Measurements from ENCODE around the gene HCRTR1.

HCRTR1 gene

GRCh38 chr1:31650161-31651088 is 32.9 kb downstream of the HCRTR1 start:
- no peak for DNase-seq

GRCh38 chr1:31651089-31651420 is 33.6 kb downstream of the HCRTR1 start:
- no peak for DNase-seq

- DNase-seq, result no peak
Measured at GRCh38 chr1:31651766-31652165, 34.3 kb downstream of the HCRTR1 start.

- DNase-seq, result no peak
Measured at GRCh38 chr1:31652891-31653499, 35.5 kb downstream of the HCRTR1 start.

DNA sequence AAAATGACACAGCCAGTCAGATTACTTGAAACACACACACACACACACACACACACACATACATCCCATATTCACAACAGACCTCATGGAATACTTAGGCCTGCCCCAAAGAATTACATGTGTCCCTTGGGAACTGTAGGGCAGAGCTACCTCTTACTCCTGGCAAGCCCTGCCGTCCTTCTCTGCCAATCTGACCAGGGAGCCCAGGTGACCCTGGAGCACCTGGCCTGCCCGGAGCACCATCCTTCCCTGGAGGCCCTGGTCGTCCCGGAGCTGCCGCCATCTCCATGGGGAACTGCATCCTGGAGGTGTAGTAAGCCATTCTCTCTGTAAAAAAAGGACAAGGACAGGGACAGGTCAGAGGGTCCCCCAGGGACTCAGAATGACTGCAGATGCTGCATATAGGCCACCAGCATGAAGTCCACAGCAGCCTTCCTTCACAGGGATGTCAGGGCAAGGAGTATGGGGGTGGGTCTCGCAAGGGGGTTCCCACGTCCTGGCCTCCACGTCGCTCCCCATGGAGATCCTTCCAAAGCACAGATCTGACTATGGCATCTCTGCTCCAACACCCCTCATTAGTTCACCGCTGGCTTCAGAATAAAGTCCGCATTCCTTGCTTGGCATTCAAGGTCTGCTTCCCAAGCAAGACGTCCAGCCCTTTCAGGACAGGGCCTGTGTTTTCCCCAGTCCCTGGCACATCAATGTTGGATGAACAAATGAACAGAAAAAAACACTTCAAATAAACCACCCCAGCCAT is 36.4 kb downstream of the HCRTR1 start:
- no peak for DNase-seq

GRCh38 chr1:31654474-31654776 is 36.9 kb downstream of the HCRTR1 start:
- DNase-seq, result no peak

- DNase-seq, result no peak
Measured at GRCh38 chr1:31655104-31655503, 37.6 kb downstream of the HCRTR1 start.

GRCh38 chr1:31655756-31656155 is 38.3 kb downstream of the HCRTR1 start:
- DNase-seq, result no peak

DNA sequence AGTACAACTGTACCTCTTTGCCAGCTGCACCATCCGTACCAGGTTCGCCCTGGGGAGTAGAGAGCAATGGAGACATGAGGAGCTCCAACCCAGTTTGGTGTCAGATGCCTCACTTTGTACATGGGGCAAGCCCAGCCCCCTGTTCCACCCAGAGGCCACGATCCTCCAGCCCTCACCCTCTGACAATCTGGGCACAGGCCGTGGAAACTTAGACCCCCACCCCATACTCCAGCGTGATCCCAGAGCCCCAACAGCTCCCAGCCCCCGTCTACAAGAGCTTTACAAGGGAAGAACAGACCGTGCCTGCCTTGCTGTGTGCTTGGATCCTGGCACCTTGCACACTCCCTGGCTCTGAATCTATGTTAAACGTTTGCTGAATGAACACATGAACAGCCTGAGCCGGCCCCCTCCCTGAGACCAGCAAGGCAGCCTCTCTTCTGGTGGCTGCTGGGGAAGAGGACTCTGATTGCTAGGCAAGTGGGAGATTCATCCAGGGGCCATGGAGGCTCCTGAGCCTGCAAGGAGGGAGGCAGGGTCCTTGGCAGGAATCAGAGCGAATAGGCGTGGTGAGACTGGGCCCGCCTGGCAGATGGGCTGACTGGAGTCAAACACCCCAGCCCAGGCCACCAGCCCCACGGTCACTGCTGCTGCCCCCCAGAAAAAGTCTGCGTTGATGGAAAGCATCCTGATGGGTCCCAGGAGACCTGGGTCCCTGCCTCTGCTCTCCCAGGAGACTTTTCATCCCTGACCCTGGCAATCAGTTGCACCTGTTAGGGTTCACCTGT is 39.7 kb downstream of the HCRTR1 start:
- no peak for DNase-seq

GRCh38 chr1:31657972-31658510 is 40.6 kb downstream of the HCRTR1 start:
- DNase-seq, result no peak

DNA sequence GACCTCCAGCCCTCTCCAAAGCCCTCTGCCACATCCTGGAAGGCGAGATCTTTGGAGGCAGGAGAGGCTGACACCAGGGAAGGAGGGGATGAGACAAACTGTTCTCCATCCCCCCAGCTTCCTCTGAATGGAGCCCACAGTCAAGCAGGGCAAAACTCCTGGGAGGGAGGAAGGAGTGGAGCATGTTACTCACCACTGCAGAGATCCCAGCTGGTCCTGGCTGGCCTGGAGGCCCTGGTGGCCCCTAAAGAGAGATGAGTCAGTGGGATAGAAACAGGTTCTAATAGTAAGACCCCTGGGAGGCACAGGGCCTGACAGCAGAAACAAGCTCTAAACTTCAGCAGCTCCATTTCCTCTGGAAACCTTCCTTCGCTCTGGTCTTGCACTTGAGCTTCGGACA is 41.2 kb downstream of the HCRTR1 start:
- no peak for DNase-seq

DNA sequence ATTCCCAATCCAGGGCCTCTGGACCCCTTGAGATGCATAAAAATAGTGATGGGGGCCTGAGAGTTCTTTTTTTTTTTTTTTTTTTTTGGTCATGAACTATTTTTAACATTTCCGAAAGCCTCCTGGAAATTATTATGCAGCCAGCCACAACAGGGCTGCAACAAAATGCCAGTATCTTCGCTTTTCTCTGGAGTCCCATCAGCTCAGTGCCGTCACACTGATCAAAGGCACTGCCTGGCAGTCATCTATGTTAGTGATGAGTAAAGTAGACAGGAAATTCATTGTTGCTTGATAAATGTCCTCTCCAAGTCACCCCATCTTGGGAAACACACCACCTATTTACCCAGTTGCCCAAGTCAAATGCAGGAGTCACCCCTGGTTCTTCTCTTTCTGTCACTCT is 42.4 kb downstream of the HCRTR1 start:
- DNase-seq, result no peak

GRCh38 chr1:31660871-31661455 is 43.5 kb downstream of the HCRTR1 start:
- no peak for DNase-seq

DNA sequence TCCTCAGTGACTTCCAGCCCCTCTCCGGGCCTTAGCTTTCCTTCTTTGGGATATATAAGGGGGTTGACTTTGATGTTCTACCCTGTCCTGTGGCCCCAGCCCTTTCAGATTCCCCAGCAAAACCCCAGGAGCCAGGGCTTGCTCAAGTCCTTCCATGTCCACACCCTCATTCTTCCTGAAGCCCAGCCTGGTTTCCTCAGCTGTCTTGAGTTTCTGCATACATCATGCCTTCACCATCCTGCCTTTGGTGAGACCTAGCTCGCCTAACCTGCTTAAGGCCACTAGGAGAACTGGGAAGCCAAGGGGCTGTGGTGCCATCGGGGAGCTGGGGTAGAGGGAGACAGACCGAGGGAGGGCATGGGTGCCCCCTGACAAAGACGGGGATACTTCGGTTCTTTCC is 44.4 kb downstream of the HCRTR1 start:
- DNase-seq, result no peak

- no peak for DNase-seq
Measured at GRCh38 chr1:31662463-31662862, 45.0 kb downstream of the HCRTR1 start.

DNA sequence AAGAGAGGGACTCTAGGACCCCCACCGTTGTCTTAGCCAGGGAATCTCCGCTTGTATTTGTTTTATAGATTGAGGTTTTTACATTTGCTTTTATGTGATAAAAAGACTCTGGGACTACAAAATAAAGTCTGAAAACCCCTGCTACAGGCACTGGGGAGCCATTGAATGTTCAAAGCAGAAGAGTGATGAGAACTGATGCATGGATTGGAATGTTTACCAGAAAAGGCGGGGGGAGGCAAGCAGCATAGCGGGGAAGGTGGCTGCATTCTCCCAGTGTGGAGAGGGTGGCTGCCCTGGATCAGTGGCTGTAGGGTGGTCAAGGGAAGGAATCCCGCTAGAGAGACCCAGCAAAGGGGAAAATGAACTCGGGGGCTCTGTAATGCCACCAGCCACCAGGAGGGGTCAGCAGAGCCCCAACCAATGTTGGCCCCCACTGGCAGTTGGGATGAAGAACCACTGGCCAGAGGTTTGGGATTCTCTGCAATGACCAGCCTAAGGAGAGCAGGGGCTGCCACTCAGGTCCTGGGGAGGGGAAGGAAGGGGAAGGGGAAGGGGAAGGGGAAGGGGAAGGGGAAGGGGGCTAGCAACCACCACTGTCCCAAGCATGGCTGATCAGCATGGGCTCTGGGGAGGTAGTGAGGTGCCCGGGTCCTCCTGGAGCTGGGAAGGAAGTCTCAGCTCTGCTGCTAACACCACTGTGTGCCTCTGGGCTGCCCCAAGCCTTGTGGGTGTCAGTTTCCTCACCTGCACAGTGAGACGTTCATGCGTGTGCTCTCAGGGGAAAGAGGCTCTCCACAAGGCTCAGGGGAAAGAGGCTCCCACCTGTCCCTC is 46.3 kb downstream of the HCRTR1 start:
- peak; percentile 48 for DNase-seq

DNA sequence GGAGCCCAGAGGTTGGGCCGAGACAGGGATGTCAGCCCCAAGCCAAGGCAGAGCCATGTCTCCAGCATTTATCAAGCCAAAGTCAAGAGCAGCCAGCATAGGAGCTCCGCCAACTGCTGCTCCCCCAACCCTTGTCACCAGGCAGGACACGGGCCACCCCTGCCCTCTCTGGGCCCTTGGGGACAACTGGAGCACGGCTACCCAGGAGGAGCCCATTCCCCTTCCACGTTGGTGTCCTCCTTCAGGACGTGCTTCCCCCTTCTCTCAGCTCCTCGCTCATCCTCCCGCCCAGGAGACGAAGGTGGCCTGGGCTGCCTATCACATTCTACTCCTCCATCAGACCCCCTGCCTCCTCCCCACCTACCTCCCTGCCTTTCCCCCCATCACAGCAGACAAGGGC is 47.0 kb downstream of the HCRTR1 start:
- no peak for DNase-seq

- no peak for DNase-seq
Measured at GRCh38 chr1:31665234-31665878, 47.9 kb downstream of the HCRTR1 start.

GRCh38 chr1:31666263-31666963 is 48.9 kb downstream of the HCRTR1 start:
- DNase-seq, result no peak

DNA sequence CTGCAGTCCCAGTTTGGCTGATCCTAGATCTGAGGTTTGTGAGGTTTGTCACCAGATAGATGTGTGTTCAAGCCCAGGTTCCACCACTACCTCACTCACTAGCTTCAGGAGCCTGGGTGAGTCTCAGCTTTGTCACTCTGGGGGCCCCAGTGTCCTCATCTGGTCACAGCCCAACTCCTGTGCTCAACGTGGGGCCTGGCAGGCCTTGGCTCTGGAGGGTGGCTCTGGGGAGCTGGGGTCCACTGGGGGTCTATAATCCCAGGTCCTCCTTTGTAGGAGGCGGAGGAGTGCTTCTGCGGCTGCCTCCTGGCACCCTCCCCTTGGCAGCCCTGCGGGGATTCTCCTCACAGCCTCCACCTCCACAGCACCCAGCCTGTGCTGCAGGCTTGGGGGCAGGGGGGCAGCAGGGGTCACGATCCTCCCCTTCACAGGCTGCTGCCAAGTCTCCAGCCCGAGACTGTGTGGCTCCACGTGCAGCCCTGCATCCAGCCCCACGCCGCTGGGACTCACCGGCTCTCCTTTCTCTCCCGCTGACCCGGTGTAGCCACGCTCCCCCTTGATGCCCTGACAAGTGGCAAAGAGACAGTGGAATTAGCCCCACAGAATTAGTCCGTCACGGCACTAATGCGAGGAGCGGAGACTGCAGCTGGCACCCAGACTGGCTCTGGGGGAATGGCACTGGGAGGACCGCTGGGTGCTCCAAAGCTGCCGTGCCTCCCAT is 49.7 kb downstream of the HCRTR1 start:
- no peak for DNase-seq

All from effector CD8-positive, alpha-beta T cell (primary cell).